Measurements from ENCODE around the gene OAS1.

- no peak for TF ChIP-seq POLR2A (IDR thresholded peaks at IDR 0.05)
- TF ChIP-seq CTCF (IDR thresholded peaks at IDR 0.05), result no peak
These were observed 46.6 kb upstream of the OAS1 start for GRCh38 chr12:112860181-112860580.

Measured in esophagus squamous epithelium (tissue), 4 donors.